ENCODE data around the gene JDP2. TPM values are rescaled to one million over a fixed set of nuclear protein-coding genes. Genes with fewer than 3 reads are reported as not detected.

The JDP2 gene
- total RNA-seq, 1 donor from 2014 or later, result 43.5 TPM

- Histone ChIP-seq H3K27me3 (ENCODE audit: control insufficient read depth, insufficient read depth, low read length) (no peaks in the 10 kb centered on the region), H3K4me3 (ENCODE audit: low read depth, low read length) (no peak overlapping the region), H3K36me3 (ENCODE audit: control insufficient read depth, insufficient read depth, low read length) (no peaks in the 10 kb centered on the region)
- no peak for TF ChIP-seq CTCF (IDR thresholded peaks at IDR 0.05; ENCODE audit: insufficient read depth, low read length, poor library complexity, severe bottlenecking)
- no peak for DNase-seq (ENCODE audit: low read depth)
Observed at GRCh38 chr14:75383721-75384120, 44.1 kb upstream of the JDP2 start.

- H3K4me3 ChIP-seq (ENCODE audit: low read depth, low read length), result no peak overlapping the region
- H3K27me3 ChIP-seq (ENCODE audit: control insufficient read depth, insufficient read depth, low read length), result peaks cover 4% of the 10 kb centered on the region
- no peaks in the 10 kb centered on the region for H3K36me3 ChIP-seq (ENCODE audit: control insufficient read depth, insufficient read depth, low read length)
- DNase-seq (ENCODE audit: low read depth), result no peak
- no peak for TF ChIP-seq CTCF (IDR thresholded peaks at IDR 0.05; ENCODE audit: insufficient read depth, low read length, poor library complexity, severe bottlenecking)
Observed at GRCh38 chr14:75389679-75390078, 38.1 kb upstream of the JDP2 start.

GRCh38 chr14:75390183-75390582 lies 37.6 kb upstream of the JDP2 start:
- no peak for DNase-seq (ENCODE audit: low read depth)
- no peak for TF ChIP-seq CTCF (IDR thresholded peaks at IDR 0.05; ENCODE audit: insufficient read depth, low read length, poor library complexity, severe bottlenecking)
- Histone ChIP-seq H3K27me3 (ENCODE audit: control insufficient read depth, insufficient read depth, low read length) (peaks cover 4% of the 10 kb centered on the region), H3K4me3 (ENCODE audit: low read depth, low read length) (no peak overlapping the region), H3K36me3 (ENCODE audit: control insufficient read depth, insufficient read depth, low read length) (no peaks in the 10 kb centered on the region)

GRCh38 chr14:75391953-75392352 lies 35.9 kb upstream of the JDP2 start:
- H3K27me3 ChIP-seq (ENCODE audit: control insufficient read depth, insufficient read depth, low read length), result peaks cover 8% of the 10 kb centered on the region
- DNase-seq (ENCODE audit: low read depth), result no peak
- TF ChIP-seq CTCF (IDR thresholded peaks at IDR 0.05; ENCODE audit: insufficient read depth, low read length, poor library complexity, severe bottlenecking), result no peak
- no peak overlapping the region for H3K4me3 ChIP-seq (ENCODE audit: low read depth, low read length)
- no peaks in the 10 kb centered on the region for H3K36me3 ChIP-seq (ENCODE audit: control insufficient read depth, insufficient read depth, low read length)

- no peak overlapping the region for H3K4me3 ChIP-seq (ENCODE audit: low read depth, low read length)
- DNase-seq (ENCODE audit: low read depth), result no peak
- TF ChIP-seq CTCF (IDR thresholded peaks at IDR 0.05; ENCODE audit: insufficient read depth, low read length, poor library complexity, severe bottlenecking), result no peak
- peaks cover 8% of the 10 kb centered on the region for H3K27me3 ChIP-seq (ENCODE audit: control insufficient read depth, insufficient read depth, low read length)
- no peaks in the 10 kb centered on the region for H3K36me3 ChIP-seq (ENCODE audit: control insufficient read depth, insufficient read depth, low read length)
Observed at GRCh38 chr14:75392686-75393641, 34.9 kb upstream of the JDP2 start.
